Glutamatergic neuron (in vitro differentiated cells): ENCODE results near the gene MACROD1. TPM values are rescaled to one million over a fixed set of nuclear protein-coding genes. Genes with fewer than 3 reads are reported as not detected.

Experiments used
- DNase-seq: peaks from one replicate; pipeline ENCODE4 v3.0.0; 2022
- H3K27ac Mint-ChIP-seq: one replicate; pipeline ENCODE4 v1.8.0; 2020; ENCODE audit warnings: mild to moderate bottlenecking, mixed read lengths, inconsistent platforms; ENCODE audit not compliant: unreplicated experiment
- H3K27me3 Mint-ChIP-seq: one replicate; pipeline ENCODE4 v1.8.0; 2020; ENCODE audit warnings: mild to moderate bottlenecking, moderate library complexity, mixed read lengths, inconsistent platforms; ENCODE audit not compliant: unreplicated experiment
- H3K36me3 Mint-ChIP-seq: one replicate; pipeline ENCODE4 v1.8.0; 2020; ENCODE audit warnings: mild to moderate bottlenecking, mixed read lengths, inconsistent platforms; ENCODE audit not compliant: unreplicated experiment
- H3K4me1 Mint-ChIP-seq: one replicate; pipeline ENCODE4 v1.8.0; 2020; ENCODE audit warnings: mild to moderate bottlenecking, low read depth, mixed read lengths, inconsistent platforms; ENCODE audit not compliant: unreplicated experiment
- H3K4me3 Mint-ChIP-seq: one replicate; pipeline ENCODE4 v1.8.0; 2020; ENCODE audit warnings: mild to moderate bottlenecking, mixed read lengths, inconsistent platforms; ENCODE audit not compliant: unreplicated experiment
- H3K9me3 Mint-ChIP-seq: one replicate; pipeline ENCODE4 v1.8.0; 2020; ENCODE audit warnings: mild to moderate bottlenecking, moderate library complexity, mixed read lengths, inconsistent platforms; ENCODE audit not compliant: unreplicated experiment
- CTCF ChIP-seq: fragments of 200-600 bp; sonication (generic); IDR thresholded peaks from one replicate; pipeline ENCODE4 v1.5.0; 2021; ENCODE audit not compliant: partially characterized antibody, unreplicated experiment
- total RNA-seq: library from RNA; stranded (reverse); fragmentation: NEBNext Ultra II Directional; extraction: Animal tissue kit (Norgen Biotek cat#: 25700); gene quantifications from one replicate; pipeline ENCODE4 v1.2.1, GENCODE V29; 2021; ENCODE audit not compliant: unreplicated experiment

MACROD1 gene
- total RNA-seq, 1 donor from 2014 or later: 12.7 TPM

- peaks cover 9% of the 10 kb centered on the region for H3K4me1 Mint-ChIP-seq
- H3K27ac Mint-ChIP-seq: no peak overlapping the region
- peak; percentile 17 for TF ChIP-seq CTCF
- H3K9me3 Mint-ChIP-seq: peaks cover 9% of the 10 kb centered on the region
- peak overlapping the region; percentile 22 for H3K4me3 Mint-ChIP-seq
- DNase-seq: peak; percentile 58
- H3K27me3 Mint-ChIP-seq: peaks cover 15% of the 10 kb centered on the region
- no peaks in the 10 kb centered on the region for H3K36me3 Mint-ChIP-seq
Measured at GRCh38 chr11:64034411-64034811, 131.5 kb downstream of the MACROD1 start.

- H3K27me3 Mint-ChIP-seq: peaks cover 17% of the 10 kb centered on the region
- no peak overlapping the region for H3K4me3 Mint-ChIP-seq
- H3K9me3 Mint-ChIP-seq: peaks cover 10% of the 10 kb centered on the region
- H3K4me1 Mint-ChIP-seq: peaks cover 17% of the 10 kb centered on the region
- H3K36me3 Mint-ChIP-seq: no peaks in the 10 kb centered on the region
- H3K27ac Mint-ChIP-seq: no peak overlapping the region
- DNase-seq: no peak
- no peak for TF ChIP-seq CTCF
Measured at GRCh38 chr11:64032050-64032449, 133.9 kb downstream of the MACROD1 start.

GRCh38 chr11:64031001-64031400 lies 134.9 kb downstream of the MACROD1 start:
- TF ChIP-seq CTCF: no peak
- no peak overlapping the region for H3K4me3 Mint-ChIP-seq
- DNase-seq: no peak
- H3K4me1 Mint-ChIP-seq: peaks cover 18% of the 10 kb centered on the region
- no peaks in the 10 kb centered on the region for H3K36me3 Mint-ChIP-seq
- no peak overlapping the region for H3K27ac Mint-ChIP-seq
- peaks cover 15% of the 10 kb centered on the region for H3K9me3 Mint-ChIP-seq
- H3K27me3 Mint-ChIP-seq: peaks cover 20% of the 10 kb centered on the region

- no peak for DNase-seq
- no peak for TF ChIP-seq CTCF
- H3K27me3 Mint-ChIP-seq: peaks cover 20% of the 10 kb centered on the region
- H3K9me3 Mint-ChIP-seq: peaks cover 17% of the 10 kb centered on the region
- no peaks in the 10 kb centered on the region for H3K36me3 Mint-ChIP-seq
- H3K27ac Mint-ChIP-seq: no peak overlapping the region
- no peak overlapping the region for H3K4me3 Mint-ChIP-seq
- H3K4me1 Mint-ChIP-seq: peaks cover 16% of the 10 kb centered on the region
Measured at GRCh38 chr11:64029773-64030172, 136.1 kb downstream of the MACROD1 start.

GRCh38 chr11:64028398-64029115 lies 137.4 kb downstream of the MACROD1 start:
- DNase-seq: peak; percentile 84
- H3K27me3 Mint-ChIP-seq: peaks cover 16% of the 10 kb centered on the region
- peaks cover 12% of the 10 kb centered on the region for H3K9me3 Mint-ChIP-seq
- peaks cover 19% of the 10 kb centered on the region for H3K4me1 Mint-ChIP-seq
- H3K27ac Mint-ChIP-seq: no peak overlapping the region
- no peaks in the 10 kb centered on the region for H3K36me3 Mint-ChIP-seq
- TF ChIP-seq CTCF: no peak
- H3K4me3 Mint-ChIP-seq: no peak overlapping the region
